Stimulated activated CD4-positive, alpha-beta T cell treated with anti-CD3 and anti-CD28 coated beads, Interleukin-2, amount 100 ng/mL, for 24 hours (primary cell): Measurements from ENCODE around the gene ZNF586.
A peak's percentile ranks its signal among the peaks of the same experiment; 100 is the strongest.
"Not testable (repeated sequence)": the region's sequence is repeated elsewhere in the genome, so short reads cannot be mapped to it uniquely, and the experiment has no call there.

Source experiments
- DNase-seq, 2 donors: peaks; one replicate each; pipeline ENCODE4 v3.0.0-alpha.2; 2020

Gene ZNF586

DNA sequence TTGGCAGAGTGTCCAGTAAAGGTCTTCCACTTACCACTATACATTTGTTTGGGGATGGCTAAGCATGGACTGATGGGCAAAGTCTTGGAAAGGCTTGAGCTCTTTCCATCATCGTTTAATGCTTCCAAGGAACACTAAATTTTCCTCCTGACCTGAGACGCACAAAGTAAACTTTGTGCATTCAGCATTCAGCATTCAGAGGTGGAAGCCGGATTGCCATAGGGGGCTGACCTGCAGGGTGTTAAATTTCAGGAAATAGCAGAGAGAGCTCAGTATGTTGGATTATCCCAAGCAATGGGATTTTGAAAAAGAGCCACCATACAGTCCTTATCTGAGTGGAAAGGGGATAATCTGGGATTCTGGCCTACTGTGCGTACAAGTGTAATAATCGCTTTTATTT lies 31.2 kb downstream of the ZNF586 start:
- DNase-seq = no peak

DNA sequence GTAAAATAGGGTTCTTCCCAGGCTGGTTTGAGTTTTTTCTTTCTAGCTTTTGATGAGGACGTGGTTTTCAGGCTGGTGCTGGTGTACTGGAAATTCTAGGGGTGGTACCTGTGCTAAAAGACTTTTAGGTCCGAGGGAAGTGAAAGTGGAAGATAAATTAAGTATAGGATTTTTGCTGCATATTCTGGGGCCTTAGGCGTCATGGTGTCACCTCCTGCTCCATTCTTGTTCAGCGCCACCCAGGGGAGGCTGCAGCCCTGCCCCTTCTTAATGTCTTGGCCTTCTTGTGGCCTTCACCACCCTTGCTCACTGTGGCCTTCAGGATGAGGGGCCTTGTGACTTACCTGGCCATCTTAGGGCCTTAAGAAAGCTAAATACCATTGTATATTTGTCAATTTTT lies 32.8 kb downstream of the ZNF586 start:
- no peak for DNase-seq

DNA sequence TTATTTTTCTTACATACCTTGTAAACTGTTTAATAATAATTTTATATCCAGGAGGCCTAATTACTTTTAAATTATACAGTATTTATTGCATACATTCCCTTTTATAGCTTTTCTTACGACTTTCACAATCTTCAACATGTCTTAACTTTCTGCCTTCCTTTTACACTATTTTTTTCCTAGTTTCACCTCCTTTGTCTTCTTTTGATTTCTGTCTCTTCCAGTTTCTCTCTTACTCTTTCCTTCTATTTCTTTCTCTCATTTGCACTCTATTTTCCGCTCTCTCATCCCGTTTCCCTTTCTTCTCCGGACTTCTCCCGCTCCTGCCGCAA lies 33.8 kb downstream of the ZNF586 start:
- DNase-seq = no peak

DNA sequence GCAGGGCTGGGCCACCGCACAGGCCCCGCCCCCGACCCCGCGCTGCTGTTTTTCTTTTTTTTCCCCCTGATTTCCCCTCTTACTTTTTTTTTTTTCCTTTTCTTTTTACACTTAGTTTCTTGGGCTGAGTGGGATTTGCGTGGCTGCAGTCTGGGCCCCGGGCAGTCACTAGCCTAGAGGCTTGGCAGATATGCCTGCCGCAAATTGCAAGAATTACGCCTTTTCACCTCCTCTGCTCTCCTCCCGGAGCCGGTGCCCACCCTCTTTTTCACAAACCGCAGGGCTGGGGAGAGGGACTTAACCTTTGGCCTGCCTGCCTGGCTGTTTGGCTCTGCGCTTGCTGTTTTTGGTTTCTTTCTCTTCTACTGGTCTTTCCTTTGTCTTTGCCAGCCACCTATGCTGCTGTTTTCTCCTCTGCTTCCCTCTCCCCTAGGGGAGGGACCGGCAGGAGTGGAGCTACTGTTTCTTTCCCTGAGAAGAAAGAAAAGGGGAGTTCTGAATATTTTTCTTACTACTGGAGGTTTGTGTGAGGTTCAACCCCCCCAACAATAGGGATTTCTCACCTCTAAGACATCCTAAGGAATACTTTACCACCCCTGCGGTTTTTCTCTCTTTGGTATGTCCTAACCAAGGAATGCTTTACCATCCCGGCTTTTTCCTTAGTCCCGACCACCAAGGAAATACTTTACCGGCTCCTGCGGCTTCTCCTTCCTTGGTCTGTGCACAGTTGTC lies 34.3 kb downstream of the ZNF586 start:
- DNase-seq = no peak

DNA sequence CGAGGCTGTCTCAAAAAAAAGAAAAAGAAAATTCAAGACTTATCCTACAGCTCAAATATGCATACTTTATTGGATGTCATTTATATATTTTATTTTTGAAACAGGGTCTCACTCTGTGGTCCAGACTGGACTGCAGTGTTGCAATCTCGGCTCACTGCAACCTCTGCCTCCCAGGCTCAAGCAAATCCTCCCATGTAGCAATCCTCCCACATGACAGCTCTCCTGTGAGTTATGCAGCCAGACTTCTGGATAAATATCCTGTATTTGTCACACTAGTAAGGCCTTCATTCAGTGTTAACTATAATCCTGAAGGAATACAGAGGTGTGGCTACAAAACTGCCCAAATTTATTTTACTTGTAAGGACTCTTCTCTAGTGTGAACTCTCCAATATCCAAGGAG lies 38.1 kb downstream of the ZNF586 start:
- DNase-seq = no peak

DNA sequence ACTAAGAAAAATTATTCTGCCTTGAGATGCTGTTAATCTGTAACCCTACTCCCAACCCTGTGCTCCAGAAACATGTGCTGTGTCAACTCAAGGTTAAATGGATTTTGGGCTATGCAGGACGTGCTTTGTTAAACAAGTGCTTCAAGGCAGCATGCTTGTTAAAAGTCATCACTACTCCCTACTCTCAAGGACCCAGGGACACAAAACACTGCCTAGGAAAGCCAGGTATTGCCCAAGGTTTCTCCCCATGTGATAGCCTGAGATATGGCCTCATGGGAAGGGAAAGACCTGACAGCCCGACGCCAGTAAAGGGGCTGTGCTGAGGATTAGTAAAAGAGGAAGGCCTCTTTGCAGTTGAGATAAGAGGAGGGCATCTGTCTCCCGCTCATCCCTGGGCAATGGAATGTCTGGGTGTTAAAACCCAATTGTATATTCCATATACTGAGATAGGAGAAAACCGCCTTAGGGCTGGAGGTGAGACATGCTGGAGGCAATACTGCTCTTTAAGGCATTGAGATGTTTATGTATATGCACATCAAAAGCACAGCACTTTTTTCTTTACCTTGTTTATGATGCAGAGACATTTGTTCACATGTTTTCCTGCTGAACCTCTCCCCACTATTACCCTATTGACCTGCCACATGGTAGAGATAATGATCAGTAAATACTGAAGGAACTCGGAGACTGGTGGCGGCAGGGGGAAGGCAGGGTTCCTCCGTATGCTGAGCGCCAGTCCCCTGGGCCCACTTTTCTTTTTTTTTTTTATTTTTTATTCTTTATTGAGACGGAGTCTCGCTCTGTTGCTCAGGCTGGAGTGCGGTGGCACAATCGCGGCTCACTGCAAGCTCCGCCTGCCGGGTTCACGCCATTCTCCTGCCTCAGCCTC lies 41.2 kb downstream of the ZNF586 start:
- DNase-seq = not testable (repeated sequence)

DNA sequence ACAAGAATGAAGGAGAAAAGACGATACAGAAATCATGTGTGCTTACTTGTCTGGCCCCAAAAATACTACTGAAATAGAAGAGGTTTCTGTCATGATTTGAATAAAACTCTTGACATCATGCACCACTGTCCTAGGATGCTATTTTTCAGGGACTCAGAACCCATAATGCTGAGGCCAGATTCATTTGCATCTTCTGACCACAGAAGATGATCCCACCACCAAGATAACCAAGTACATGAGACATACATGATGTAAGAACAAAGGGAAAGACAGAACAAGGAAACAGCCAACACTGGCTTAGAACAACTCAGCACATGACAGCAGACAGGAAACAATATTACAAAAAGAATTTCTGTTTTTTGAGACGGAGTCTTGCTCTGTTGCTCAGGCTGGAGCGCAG lies 42.8 kb downstream of the ZNF586 start:
- DNase-seq = no peak

DNA sequence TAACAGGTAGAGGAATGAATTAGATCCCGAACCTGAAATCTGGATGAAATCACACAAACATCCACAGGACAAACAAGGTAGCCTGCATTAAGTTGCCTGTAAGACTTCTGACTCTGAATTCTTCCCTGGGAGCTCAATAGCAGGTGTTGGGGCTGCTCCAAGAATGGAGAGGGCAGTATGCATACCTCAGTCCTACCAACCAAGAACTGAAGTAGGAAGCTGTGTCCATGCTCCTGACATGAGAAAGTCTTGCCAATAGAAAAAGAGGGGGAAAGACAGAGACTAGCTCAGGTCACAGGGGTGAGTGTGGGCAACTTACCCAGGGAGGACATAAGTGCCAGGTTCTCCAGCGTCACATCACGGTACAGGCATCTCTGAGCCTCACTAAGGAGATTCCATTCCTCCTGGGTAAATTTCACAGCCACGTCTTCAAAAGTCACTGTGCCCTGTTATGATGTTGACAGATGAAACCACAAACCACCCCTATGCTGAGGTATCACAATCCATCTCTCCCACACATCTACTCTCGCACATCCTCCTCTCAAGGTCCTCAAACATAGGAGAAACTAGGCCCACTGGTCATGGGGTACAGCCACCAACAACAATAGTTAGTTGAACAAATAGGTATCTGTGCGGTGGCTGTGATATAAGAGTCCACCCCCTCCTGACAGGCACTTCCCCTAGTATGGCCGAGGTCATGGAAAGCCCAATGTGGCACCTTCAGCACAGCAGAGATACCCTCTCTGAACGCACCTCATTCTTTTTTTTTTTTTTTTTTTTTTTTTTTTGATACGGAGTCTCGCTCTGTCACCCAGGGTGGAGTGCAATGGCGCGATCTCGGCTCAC lies 43.7 kb downstream of the ZNF586 start:
- DNase-seq = not testable (repeated sequence)

DNA sequence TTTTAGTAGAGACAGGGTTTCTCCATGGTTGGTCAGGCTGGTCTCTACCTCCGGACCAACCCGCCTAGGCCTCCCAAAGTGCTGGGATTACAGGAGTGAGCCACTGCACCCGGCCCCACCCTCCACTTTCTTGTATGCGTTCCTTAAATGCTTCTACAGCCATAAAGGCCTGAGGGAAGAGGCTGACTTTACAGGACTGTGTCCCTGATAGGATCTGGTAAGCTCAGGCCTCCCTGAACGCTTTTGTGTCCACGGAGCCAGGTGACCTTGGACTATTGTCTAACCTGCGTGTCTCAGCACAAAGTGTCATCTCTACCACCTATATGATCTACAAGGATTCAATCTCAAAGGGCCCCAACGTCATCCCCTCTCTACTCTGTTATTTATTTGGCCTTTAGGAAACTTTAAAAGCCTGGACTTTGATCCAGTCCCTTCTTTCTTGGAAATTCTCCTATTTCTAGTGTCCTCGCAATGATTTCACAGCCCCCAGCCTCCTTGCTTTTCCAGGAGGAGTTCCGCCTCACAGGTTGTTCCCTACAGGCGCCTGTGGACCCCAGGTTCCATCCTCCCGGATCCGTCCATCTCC lies 44.5 kb downstream of the ZNF586 start:
- no peak for DNase-seq

DNA sequence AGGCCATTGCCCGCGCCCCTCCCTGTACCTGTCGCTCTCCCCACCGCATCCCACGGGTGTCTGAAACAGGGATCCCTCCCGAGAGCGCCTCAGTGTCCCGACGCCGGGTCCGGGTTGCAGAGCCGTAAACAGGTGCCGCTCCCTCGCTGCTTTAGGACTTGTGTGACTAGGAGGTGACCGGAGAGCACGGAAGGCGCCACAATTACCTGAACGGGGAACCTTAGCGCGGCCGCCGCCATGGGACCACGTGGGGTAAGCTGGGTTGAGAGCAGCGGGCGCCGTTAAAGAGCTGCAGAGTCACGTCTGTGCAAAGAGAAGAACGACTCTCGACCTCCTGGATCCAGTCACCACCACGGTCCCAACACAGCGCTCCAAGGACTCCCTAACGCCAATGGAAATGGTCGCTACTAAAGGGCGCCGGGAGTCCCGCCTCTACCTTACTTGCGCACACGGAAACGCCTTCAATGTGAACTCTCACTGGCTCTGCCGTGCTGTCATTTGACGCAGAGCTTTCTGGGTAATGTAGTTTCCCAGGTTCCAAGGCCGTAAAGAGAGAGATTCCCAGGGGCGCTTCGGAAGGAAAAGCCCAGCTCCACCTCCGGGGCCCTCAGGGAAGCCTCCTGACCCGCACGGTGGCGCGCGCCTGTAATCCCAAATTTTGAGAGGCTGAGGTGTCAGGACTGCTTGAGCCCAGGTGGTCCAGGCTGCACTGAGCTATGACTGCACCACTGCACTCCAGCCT lies 45.2 kb downstream of the ZNF586 start, which contains the start of gene ZNF552:
ZNF552 (minus strand) TSS at position 409 of the 742 bp plus-strand sequence; CDS start at position 239, 170 bp downstream.
- peak; percentile 71 to 73 for DNase-seq

DNA sequence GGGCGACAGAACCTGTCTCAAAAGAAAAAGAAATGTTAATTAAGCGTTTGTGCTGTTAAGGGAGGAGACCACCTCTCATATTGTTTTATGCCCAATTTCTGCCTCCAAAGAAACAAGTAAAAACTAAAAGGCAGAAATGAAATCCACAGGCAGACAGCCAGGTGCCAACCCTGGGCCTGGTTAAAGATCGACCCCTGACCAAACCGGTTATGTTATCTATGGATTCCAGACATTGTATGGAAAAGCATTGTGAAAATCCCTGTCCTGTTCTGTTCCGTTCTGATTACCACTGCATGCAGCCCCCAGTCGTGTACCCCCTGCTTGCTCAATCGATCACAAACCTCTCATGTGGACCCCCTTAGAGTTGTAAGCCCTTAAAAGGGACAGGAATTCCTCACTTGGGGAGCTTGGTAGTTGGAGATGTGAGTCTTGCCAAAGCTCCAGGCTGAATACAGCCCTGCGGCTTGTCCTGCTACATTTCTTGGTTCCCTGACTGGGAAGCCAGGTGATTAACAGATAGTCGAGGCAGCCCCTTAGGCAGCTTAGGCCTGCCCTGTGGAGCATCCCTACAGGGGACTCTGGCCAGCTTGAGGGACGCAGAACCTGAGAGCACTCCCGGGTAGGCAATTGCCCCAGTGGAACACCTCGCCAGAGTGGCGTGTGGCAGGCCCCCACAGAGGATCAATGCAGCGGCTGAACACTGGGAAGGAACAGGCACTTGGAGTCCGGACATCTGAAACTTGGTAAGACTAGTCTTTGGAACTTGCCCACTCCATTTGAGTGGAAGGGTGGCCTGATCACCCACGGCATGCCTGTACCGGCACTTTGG lies 46.0 kb downstream of the ZNF586 start:
- DNase-seq = no peak

DNA sequence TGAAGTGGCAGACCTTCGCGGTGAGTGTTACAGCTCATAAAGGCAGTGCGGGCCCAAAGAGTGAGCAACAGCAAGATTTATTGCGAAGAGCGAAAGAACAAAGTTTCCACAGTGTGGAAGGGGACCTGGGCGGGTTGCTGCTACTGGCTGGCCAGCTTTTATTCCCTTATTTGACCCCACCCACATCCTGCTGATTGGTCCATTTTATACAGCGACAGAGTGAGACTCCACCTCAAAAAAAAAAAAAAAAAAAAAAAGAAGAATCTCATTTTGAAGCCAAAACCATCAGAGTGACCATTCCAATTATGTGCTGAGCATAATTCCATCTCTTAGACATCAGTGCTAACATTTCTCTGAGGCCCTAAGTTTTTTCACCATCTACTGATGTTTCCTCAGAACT lies 47.2 kb downstream of the ZNF586 start:
- no peak for DNase-seq

DNA sequence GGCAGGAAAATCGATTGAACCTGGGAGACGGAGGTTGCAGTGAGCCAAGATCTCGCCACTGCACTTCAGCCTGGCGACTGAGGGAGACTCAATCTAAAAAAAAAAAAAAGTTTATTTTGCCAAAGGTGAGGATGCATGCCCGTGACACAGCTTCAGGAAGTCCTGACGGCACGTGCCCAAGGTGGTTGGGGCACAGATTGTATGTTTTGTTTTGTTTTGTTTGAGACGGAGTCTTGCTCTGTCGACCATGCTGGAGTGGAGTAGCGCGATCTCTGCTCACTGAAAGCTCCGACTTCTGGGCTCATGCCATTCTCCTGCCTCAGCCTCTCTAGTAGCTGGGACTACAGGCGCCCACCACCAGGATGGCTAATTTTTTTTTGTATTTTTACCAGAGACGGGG lies 48.5 kb downstream of the ZNF586 start:
- DNase-seq = no peak

DNA sequence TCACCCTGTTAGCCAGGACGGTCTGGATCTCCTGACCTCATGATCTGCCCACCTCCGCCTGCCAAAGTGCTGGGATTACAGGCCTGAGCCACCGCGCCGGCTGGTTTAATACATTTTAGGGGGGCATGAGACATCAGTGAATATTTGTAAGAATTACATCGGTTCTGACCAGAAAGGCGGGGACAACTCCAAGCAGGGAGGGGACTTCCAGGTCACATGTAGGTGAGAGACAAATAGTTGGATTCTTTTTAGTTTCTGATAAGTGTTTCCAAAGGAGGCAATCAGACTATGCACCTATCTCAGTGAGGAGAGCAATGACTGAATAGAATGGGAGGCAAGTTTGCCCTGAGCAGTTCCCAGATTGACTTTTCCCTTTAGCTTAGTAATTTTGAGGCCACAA lies 48.9 kb downstream of the ZNF586 start:
- DNase-seq = no peak

DNA sequence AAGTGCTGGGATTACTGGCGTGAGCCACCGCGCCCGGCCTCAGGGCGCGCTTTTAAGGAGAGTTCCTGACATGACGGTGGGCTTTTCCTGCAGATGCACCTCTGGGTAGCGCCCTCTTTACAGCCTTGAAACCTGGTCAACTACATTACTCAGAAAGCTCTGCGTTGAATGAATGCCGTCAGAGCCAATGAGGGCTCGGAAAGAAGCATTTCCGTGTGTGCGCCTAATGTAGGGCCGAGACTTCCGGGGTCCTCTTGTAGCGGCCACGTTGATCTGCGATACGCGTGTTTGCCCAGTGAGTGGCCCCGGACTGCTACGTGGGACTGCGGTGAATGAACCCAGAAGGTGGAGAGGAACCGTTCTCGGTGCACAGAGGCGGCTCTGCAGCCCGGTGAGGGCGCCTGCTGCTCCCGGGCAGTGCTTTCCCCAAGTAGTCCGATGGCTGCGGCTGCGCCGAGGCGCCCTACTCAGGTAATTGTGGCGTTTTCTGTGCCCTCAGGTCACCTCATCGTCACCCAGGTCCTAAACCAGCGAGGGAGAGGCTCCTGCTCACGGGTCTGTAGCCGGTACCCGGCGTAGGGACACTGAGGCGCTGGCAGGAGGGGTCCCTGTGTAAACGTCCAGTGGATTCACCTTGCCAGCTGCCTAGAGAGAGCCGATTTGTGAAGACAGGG lies 50.1 kb downstream of the ZNF586 start:
- DNase-seq = peak; percentile 75 to 81

DNA sequence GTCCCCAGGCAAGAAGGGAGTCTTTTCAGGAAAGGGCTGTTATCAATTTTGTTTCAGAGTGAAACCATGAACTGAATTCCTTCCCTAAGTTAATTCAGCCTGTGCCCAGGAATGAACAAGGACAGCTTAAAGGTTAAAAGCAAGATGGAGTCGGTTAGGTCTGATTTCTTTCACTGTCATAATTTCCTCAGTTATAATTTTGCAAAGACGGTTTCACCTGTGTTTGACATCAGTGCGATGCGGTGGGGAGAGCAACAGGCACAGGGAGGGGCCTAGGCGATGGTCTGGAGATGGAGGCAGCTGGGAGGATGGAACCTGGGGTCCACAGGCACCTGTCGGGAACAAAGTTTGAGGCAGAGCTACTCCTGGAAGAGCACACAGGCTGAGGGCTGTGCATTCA lies 51.1 kb downstream of the ZNF586 start:
- DNase-seq = no peak

DNA sequence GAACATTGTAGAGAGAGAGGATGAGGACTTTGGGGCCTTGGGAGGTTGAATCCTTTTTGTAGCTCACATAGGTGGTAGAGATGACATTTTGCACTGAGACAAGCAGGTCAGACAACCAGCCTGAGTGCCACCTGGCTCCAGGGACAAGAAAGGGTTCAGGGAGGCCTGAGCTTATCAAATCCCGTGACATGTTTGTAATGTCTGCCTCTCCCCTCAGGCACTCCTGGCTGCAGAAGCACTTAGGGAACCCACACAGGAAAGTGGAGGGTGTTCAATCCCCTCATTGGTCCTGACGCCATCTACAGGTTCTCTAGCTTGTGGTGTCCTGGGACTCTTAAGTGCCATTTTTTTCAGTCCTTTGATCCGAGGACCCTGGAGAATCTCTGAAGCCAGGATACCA lies 51.6 kb downstream of the ZNF586 start:
- not testable (repeated sequence) for DNase-seq

DNA sequence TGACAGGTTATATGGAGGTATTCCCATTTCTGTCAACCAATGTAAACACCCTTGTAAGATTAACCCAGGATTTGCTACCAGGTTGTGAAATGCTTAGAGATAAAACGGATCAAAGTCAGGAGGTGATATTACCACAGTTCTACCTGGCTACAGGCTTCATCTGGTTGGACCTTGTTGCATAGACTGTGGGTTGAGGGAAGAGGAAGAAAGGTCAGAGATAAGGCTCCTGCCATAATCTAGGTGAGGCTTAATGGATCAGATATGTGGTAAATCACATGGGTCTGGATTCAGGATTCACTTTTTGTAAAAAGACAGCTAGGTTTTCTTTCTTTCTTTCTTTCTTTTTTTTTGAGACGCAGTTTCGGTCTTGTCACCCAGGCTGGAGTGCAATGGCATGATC lies 52.0 kb downstream of the ZNF586 start:
- DNase-seq = not testable (repeated sequence)

DNA sequence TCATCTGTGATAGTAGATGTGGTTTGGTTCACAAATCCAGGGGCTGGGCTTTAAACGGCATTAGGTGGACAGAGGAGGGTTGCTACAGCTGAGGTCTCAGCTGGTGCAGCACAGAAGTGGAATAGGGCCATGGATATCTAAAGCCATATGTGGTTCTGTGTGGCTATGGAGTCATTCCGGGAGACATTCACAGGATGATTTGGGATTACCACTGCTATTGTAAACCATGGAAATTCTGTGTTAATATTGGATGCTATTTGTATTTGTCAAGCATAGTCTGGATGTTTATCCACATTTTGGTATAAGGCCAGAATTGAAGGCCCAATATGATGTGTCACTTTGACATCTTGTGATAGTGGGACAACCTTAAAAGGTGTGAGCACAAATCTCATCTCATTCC lies 53.7 kb downstream of the ZNF586 start:
- DNase-seq = not testable (repeated sequence)

DNA sequence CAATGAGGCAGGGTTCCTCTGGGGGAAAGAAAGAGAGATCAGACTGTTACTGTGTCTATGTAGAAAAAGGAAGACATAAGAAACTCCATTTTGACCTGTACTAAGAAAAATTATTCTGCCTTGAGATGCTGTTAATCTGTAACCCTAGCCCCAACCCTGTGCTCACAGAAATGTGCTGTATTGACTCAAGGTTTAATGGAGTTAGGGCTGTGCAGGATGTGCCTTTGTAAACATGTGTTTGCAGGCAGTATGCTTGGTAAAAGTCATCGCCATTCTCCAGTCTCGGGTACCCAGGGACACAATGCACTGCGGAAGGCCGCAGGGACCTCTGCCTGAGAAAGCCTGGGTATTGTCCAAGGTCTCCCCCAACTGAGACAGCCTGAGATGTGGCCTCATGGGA lies 54.1 kb downstream of the ZNF586 start:
- not testable (repeated sequence) for DNase-seq

DNA sequence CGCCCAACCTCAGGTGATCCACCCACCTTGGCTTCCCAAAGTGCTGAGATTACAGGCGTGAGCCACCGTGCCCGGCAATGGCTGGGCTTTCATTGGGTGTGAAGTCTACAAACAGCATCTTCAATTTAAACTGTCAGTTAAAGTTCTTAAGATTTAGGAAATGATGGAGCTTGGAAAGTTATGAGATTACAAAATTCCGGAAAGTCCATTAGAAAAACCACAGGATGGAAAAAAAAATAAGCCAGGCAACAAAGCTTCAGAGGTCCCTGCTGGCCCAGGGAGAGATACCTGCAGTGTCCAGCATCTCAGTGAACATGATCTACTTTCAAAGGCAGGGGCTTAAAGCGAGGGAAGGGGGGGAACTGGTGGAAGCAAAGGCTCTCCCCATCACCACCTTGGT lies 56.0 kb downstream of the ZNF586 start:
- no peak for DNase-seq
